ENCODE results near the gene RSPO1. TPM values are rescaled to one million over a fixed set of nuclear protein-coding genes. Genes with fewer than 3 reads are reported as not detected.

Gene RSPO1
- total RNA-seq, 1 donor from 2014 or later = not detected

DNA sequence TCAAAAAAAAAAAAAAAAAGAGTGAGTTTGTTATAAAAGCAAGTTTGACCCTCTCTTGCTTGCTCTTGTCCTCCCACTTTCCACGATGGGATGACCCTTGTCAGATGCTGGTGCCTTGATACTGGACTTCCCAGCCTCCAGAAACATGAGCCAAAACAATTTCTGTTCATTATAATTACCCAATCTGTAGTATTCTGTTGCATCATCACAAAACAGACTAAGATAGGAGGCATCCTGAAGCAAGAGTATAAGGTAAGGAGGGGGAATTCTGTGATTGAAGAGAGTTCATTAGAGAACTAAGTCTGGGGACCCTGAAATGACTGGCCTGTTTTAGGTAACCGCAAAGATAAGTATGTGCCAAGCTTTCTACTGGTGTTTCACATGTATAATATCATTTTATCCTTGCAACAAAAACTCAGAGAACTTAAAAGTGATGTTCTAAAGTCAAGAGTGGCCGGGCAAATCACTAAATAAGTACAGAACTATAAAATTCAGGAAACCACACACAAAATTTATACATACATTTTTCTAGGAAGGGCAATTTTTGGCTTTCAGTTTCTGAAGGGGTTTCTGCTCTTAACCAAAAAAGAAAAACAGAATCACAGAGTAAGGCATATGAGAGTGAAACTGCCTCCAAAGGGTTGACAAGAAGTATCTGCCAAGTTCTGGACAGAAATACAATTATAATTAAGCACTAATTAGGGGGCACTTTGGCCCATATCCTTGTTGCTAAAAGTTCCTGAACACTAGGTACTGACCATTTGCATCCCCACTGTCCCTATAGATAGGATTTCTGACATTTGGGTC, 64.0 kb downstream of the RSPO1 start:
- Mint-ChIP-seq H3K9me3 (ENCODE audit: unreplicated experiment) (no peaks in the 10 kb centered on the region), H3K4me1 (ENCODE audit: low read depth, unreplicated experiment) (peaks cover 8% of the 10 kb centered on the region), H3K4me3 (ENCODE audit: unreplicated experiment) (no peak overlapping the region), H3K27ac (ENCODE audit: unreplicated experiment) (no peak overlapping the region), H3K27me3 (ENCODE audit: low read depth, unreplicated experiment) (no peaks in the 10 kb centered on the region), H3K36me3 (ENCODE audit: low read depth, unreplicated experiment) (peaks cover 33% of the 10 kb centered on the region)
- H4K20me1 ChIP-seq (ENCODE audit: insufficient read depth, low read length) = peaks cover 19% of the 10 kb centered on the region
- H3K4me3 ChIP-seq (ENCODE audit: insufficient read depth, low read depth, low read length) = no peak overlapping the region
- no peaks in the 10 kb centered on the region for H3K27me3 ChIP-seq (ENCODE audit: insufficient read depth, low read length)
- H3K9me3 ChIP-seq (ENCODE audit: insufficient read depth, low read depth, low read length) = no peaks in the 10 kb centered on the region
- peaks cover 15% of the 10 kb centered on the region for H3K4me1 ChIP-seq (ENCODE audit: insufficient read depth, low read length)
- no peak overlapping the region for H3K27ac ChIP-seq (ENCODE audit: low read depth, low read length)
- H3K36me3 ChIP-seq (ENCODE audit: insufficient read depth, low read length) = peaks cover 81% of the 10 kb centered on the region
- TF ChIP-seq CTCF (IDR thresholded peaks at IDR 0.05; ENCODE audit: insufficient read depth, low read depth, low read length) = no peak
- no peak for TF ChIP-seq EZH2 (IDR thresholded peaks at IDR 0.05; ENCODE audit: insufficient read depth, low read length)
- FAIRE-seq (no peak), DNase-seq (ENCODE audit: low read depth) (no peak)
- no peak overlapping the region for H3K4me2 ChIP-seq (ENCODE audit: low read length)
- H3K9ac ChIP-seq (ENCODE audit: low read length) = no peak overlapping the region
- no peaks in the 10 kb centered on the region for H3K79me2 ChIP-seq (ENCODE audit: insufficient read depth, low read length)
- no peak overlapping the region for H2AFZ ChIP-seq (ENCODE audit: low read depth, low read length)

DNA sequence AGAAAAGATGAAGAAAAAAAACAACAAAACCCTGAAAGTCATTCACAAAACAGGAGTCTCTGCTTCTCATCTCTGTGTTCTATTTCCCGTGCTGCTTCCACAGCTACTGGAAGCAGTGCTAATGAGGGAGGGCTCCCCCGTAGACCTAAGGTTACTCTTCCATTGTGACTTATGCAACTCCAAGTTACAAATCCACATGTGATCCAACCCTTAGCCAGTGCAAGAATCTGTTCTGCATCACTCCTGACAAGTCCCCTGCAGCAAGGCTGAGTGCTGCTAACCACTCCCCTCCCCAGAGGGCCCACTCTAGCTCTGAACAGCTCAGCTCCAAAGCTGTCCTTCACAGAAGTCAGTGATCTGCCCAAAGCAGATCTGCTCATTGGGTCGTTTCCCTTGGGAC, 67.7 kb downstream of the RSPO1 start:
- H3K4me3 ChIP-seq (ENCODE audit: insufficient read depth, low read depth, low read length) = no peak overlapping the region

More for the DNA sequence above, 67.7 kb downstream of the RSPO1 start:
- H3K27me3 Mint-ChIP-seq (ENCODE audit: low read depth, unreplicated experiment) = no peaks in the 10 kb centered on the region
- Histone ChIP-seq H3K4me1 (ENCODE audit: insufficient read depth, low read length) (no peaks in the 10 kb centered on the region), H4K20me1 (ENCODE audit: insufficient read depth, low read length) (peaks cover 18% of the 10 kb centered on the region), H3K4me2 (ENCODE audit: low read length) (no peak overlapping the region), H3K9me3 (ENCODE audit: insufficient read depth, low read depth, low read length) (no peaks in the 10 kb centered on the region), H3K9ac (ENCODE audit: low read length) (no peak overlapping the region), H3K79me2 (ENCODE audit: insufficient read depth, low read length) (no peaks in the 10 kb centered on the region), H3K36me3 (ENCODE audit: insufficient read depth, low read length) (peaks cover 65% of the 10 kb centered on the region), H3K27ac (ENCODE audit: low read depth, low read length) (no peak overlapping the region), H3K27me3 (ENCODE audit: insufficient read depth, low read length) (no peaks in the 10 kb centered on the region), H2AFZ (ENCODE audit: low read depth, low read length) (no peak overlapping the region)
- H3K27ac Mint-ChIP-seq (ENCODE audit: unreplicated experiment) = no peak overlapping the region
- H3K4me3 Mint-ChIP-seq (ENCODE audit: unreplicated experiment) = no peak overlapping the region
- TF ChIP-seq EZH2 (IDR thresholded peaks at IDR 0.05; ENCODE audit: insufficient read depth, low read length) = no peak
- TF ChIP-seq CTCF (IDR thresholded peaks at IDR 0.05; ENCODE audit: insufficient read depth, low read depth, low read length) = no peak
- H3K36me3 Mint-ChIP-seq (ENCODE audit: low read depth, unreplicated experiment) = peaks cover 22% of the 10 kb centered on the region
- H3K9me3 Mint-ChIP-seq (ENCODE audit: unreplicated experiment) = no peaks in the 10 kb centered on the region
- FAIRE-seq (no peak), DNase-seq (ENCODE audit: low read depth) (no peak)
- H3K4me1 Mint-ChIP-seq (ENCODE audit: low read depth, unreplicated experiment) = no peaks in the 10 kb centered on the region

Measured in astrocyte (in vitro differentiated cells and primary cell).